ENCODE data around the gene MAP10.

The MAP10 gene

GRCh38 chr1:232797856-232798510 is 7.2 kb upstream of the MAP10 start:
- no peak for DNase-seq (ENCODE audit: low read depth)
- no peak for TF ChIP-seq CTCF (IDR thresholded peaks at IDR 0.05; ENCODE audit: control insufficient read depth, extremely low read depth, insufficient read depth)
- no peak overlapping the region for H3K4me3 ChIP-seq (ENCODE audit: low read depth, low read length)

- no peak for TF ChIP-seq CTCF (IDR thresholded peaks at IDR 0.05; ENCODE audit: control insufficient read depth, extremely low read depth, insufficient read depth)
- DNase-seq (ENCODE audit: low read depth), result no peak
- H3K4me3 ChIP-seq (ENCODE audit: low read depth, low read length), result no peak overlapping the region
Observed at GRCh38 chr1:232798920-232799319, 6.3 kb upstream of the MAP10 start.

GRCh38 chr1:232806186-232806510 is 932 bp downstream of the MAP10 start:
- no peak for DNase-seq (ENCODE audit: low read depth)
- TF ChIP-seq CTCF (IDR thresholded peaks at IDR 0.05; ENCODE audit: control insufficient read depth, extremely low read depth, insufficient read depth), result no peak
- no peak overlapping the region for H3K4me3 ChIP-seq (ENCODE audit: low read depth, low read length)

GRCh38 chr1:232810856-232811255 is 5.6 kb downstream of the MAP10 start:
- no peak for DNase-seq (ENCODE audit: low read depth)
- no peak overlapping the region for H3K4me3 ChIP-seq (ENCODE audit: low read depth, low read length)
- no peak for TF ChIP-seq CTCF (IDR thresholded peaks at IDR 0.05; ENCODE audit: control insufficient read depth, extremely low read depth, insufficient read depth)

GRCh38 chr1:232812560-232812959 is 7.3 kb downstream of the MAP10 start:
- DNase-seq (ENCODE audit: low read depth), result no peak
- no peak for TF ChIP-seq CTCF (IDR thresholded peaks at IDR 0.05; ENCODE audit: control insufficient read depth, extremely low read depth, insufficient read depth)
- H3K4me3 ChIP-seq (ENCODE audit: low read depth, low read length), result no peak overlapping the region

- DNase-seq (ENCODE audit: low read depth), result no peak
- TF ChIP-seq CTCF (IDR thresholded peaks at IDR 0.05; ENCODE audit: control insufficient read depth, extremely low read depth, insufficient read depth), result no peak
- H3K4me3 ChIP-seq (ENCODE audit: low read depth, low read length), result no peak overlapping the region
Observed at GRCh38 chr1:232813097-232813496, 7.9 kb downstream of the MAP10 start.

- no peak for DNase-seq (ENCODE audit: low read depth)
- H3K4me3 ChIP-seq (ENCODE audit: low read depth, low read length), result no peak overlapping the region
- TF ChIP-seq CTCF (IDR thresholded peaks at IDR 0.05; ENCODE audit: control insufficient read depth, extremely low read depth, insufficient read depth), result no peak
Observed at GRCh38 chr1:232813760-232814159, 8.5 kb downstream of the MAP10 start.

Data from LNCaP clone FGC (cell line).